Osteoblast (primary cell): Measurements from ENCODE around the gene BCAS3. TPM values are rescaled to one million over a fixed set of nuclear protein-coding genes. Genes with fewer than 3 reads are reported as not detected.
A peak's percentile ranks its signal among the peaks of the same experiment; 100 is the strongest.

ENCODE experiments used
- DNase-seq: peaks from one replicate; pipeline ENCODE4 v3.0.0; 2011; ENCODE audit warnings: low spot score, mixed read lengths; ENCODE audit not compliant: insufficient read length; ENCODE audit errors: missing footprints
- H2AFZ ChIP-seq: 2 replicates; pipeline ENCODE4 v1.6.0; 2011; ENCODE audit warnings: mild to moderate bottlenecking, low read length
- H3K27ac ChIP-seq: 2 replicates; pipeline ENCODE4 v1.5.1; 2011; ENCODE audit warnings: mild to moderate bottlenecking, low read depth, low read length, moderate library complexity
- H3K27me3 ChIP-seq: 2 replicates; pipeline ENCODE4 v1.6.0; 2012; ENCODE audit warnings: mild to moderate bottlenecking, control low read depth, inconsistent platforms, low read length, moderate library complexity; ENCODE audit not compliant: insufficient read depth
- H3K36me3 ChIP-seq: 2 replicates; pipeline ENCODE4 v1.5.1; 2011; ENCODE audit warnings: mild to moderate bottlenecking, low read length, control low read depth, moderate library complexity; ENCODE audit not compliant: insufficient read depth
- H3K4me1 ChIP-seq: 2 replicates; pipeline ENCODE4 v1.5.1; 2011; ENCODE audit warnings: mild to moderate bottlenecking, low read length, control low read depth, moderate library complexity; ENCODE audit not compliant: insufficient read depth
- H3K4me2 ChIP-seq: 2 replicates; pipeline ENCODE4 v1.6.0; 2011; ENCODE audit warnings: mild to moderate bottlenecking, low read length; ENCODE audit not compliant: insufficient read depth
- H3K4me3 ChIP-seq: fragments of 200-600 bp; sonication (generic); 3 replicates; pipeline ENCODE4 v1.5.1; 2012; ENCODE audit warnings: mild to moderate bottlenecking, low read length, inconsistent platforms; ENCODE audit not compliant: insufficient read depth
- H3K79me2 ChIP-seq: 2 replicates; pipeline ENCODE4 v1.6.0; 2012; ENCODE audit warnings: mild to moderate bottlenecking, low read length, control low read depth, inconsistent platforms; ENCODE audit not compliant: insufficient read depth
- H3K9me3 ChIP-seq: 2 replicates; pipeline ENCODE4 v1.5.1; 2011; ENCODE audit warnings: low read depth, low read length, control low read depth
- H4K20me1 ChIP-seq: 2 replicates; pipeline ENCODE4 v1.6.0; 2012; ENCODE audit warnings: mild to moderate bottlenecking, low read length, control low read depth; ENCODE audit not compliant: insufficient read depth
- CTCF ChIP-seq: IDR thresholded peaks from 2 replicates; pipeline ENCODE4 v1.5.1; 2011; ENCODE audit warnings: mild to moderate bottlenecking, low read depth, low read length, moderate library complexity; ENCODE audit errors: extremely low read depth
- total RNA-seq: library from RNA; depleted of rRNA; stranded (reverse); fragments of >200 nt; gene quantifications from 2 replicates; pipeline ENCODE4 v1.2.3, GENCODE V29; 2012

BCAS3 gene
- total RNA-seq, 1 donor, result 31.5 TPM

- peak; percentile 48 for DNase-seq
- TF ChIP-seq CTCF, result no peak
- Histone ChIP-seq H3K4me3 (peak overlapping the region; percentile 89), H3K27me3 (no peaks in the 10 kb centered on the region), H3K27ac (peak overlapping the region; percentile 71), H3K9me3 (no peaks in the 10 kb centered on the region), H2AFZ (peak overlapping the region; percentile 97), H4K20me1 (no peaks in the 10 kb centered on the region), H3K4me2 (peak overlapping the region; percentile 95), H3K4me1 (peaks cover 11% of the 10 kb centered on the region), H3K36me3 (no peaks in the 10 kb centered on the region), H3K79me2 (peaks cover 8% of the 10 kb centered on the region)
Measured at GRCh38 chr17:60678118-60678444, 430 bp downstream of the BCAS3 start.

- no peak for TF ChIP-seq CTCF
- Histone ChIP-seq H3K4me3 (no peak overlapping the region), H3K36me3 (peaks cover 7% of the 10 kb centered on the region), H3K4me2 (no peak overlapping the region), H2AFZ (no peak overlapping the region), H3K27ac (no peak overlapping the region), H3K4me1 (peaks cover 11% of the 10 kb centered on the region), H4K20me1 (no peaks in the 10 kb centered on the region), H3K9me3 (no peaks in the 10 kb centered on the region), H3K27me3 (no peaks in the 10 kb centered on the region), H3K79me2 (peaks cover 8% of the 10 kb centered on the region)
- DNase-seq, result peak; percentile 2
Measured at GRCh38 chr17:60679287-60679686, 1.6 kb downstream of the BCAS3 start.

- no peak for DNase-seq
- H3K4me1 ChIP-seq, result peaks cover 11% of the 10 kb centered on the region
- peaks cover 8% of the 10 kb centered on the region for H3K79me2 ChIP-seq
- H3K4me2 ChIP-seq, result no peak overlapping the region
- TF ChIP-seq CTCF, result no peak
- no peak overlapping the region for H3K4me3 ChIP-seq
- H3K27me3 ChIP-seq, result no peaks in the 10 kb centered on the region
- no peaks in the 10 kb centered on the region for H4K20me1 ChIP-seq
- H3K9me3 ChIP-seq, result no peaks in the 10 kb centered on the region
- no peak overlapping the region for H2AFZ ChIP-seq
- peaks cover 7% of the 10 kb centered on the region for H3K36me3 ChIP-seq
- H3K27ac ChIP-seq, result no peak overlapping the region
Measured at GRCh38 chr17:60680754-60681153, 3.1 kb downstream of the BCAS3 start.

- no peak for DNase-seq
- H3K4me3 ChIP-seq, result no peak overlapping the region
- no peak for TF ChIP-seq CTCF
- H3K27me3 ChIP-seq, result no peaks in the 10 kb centered on the region
- H3K36me3 ChIP-seq, result peaks cover 7% of the 10 kb centered on the region
- H2AFZ ChIP-seq, result no peak overlapping the region
- H3K79me2 ChIP-seq, result no peaks in the 10 kb centered on the region
- H3K4me1 ChIP-seq, result no peaks in the 10 kb centered on the region
- H3K4me2 ChIP-seq, result no peak overlapping the region
- no peaks in the 10 kb centered on the region for H3K9me3 ChIP-seq
- H4K20me1 ChIP-seq, result no peaks in the 10 kb centered on the region
- H3K27ac ChIP-seq, result no peak overlapping the region
Measured at GRCh38 chr17:60685437-60685836, 7.8 kb downstream of the BCAS3 start.
